ENCODE measurements around the gene FCHSD2.

DNA sequence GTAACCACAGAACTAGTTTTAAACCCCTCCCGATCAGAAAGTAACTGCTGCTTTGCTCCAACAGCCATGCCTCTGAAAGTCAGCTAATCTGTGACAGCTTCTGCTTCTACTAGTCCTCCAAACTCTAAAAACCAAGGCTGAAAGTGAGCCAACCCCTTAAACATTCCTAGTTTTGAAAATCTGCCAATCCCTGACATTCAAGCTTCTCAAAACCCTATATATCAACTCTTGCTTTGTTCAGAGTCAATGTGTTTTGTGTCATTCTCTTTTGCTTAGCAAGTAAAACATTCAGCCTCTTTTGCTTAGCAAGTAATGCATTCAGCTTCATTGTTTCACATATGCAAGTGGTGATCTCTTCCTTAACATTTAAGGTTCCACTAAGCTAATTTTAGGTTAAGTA, 271.0 kb downstream of the FCHSD2 start:
- no peak for TF ChIP-seq FOXJ3 (CRISPR knock-in tag; IDR thresholded peaks at IDR 0.05)
- TF ChIP-seq RCOR1 (IDR thresholded peaks at IDR 0.05; ENCODE audit: borderline replicate concordance in 1 of 2, low read depth in 2 of 2, low read length in 2 of 2): no peak
- no peak for TF ChIP-seq NONO (IDR thresholded peaks at IDR 0.05; ENCODE audit: low read depth in 2 of 2, low read length in 1 of 2)
- TF ChIP-seq CTCF (IDR thresholded peaks at IDR 0.05 in 2 of 3, conservative IDR thresholded peaks at IDR 0.05 in 1 of 3; ENCODE audit: insufficient read depth in 2 of 3, low read depth in 1 of 3, low read length in 3 of 3): no peak
- no peak for TF ChIP-seq MEF2A (IDR thresholded peaks at IDR 0.05; ENCODE audit: control insufficient read depth, low read depth, low read length)
- TF ChIP-seq, protein P1, sequence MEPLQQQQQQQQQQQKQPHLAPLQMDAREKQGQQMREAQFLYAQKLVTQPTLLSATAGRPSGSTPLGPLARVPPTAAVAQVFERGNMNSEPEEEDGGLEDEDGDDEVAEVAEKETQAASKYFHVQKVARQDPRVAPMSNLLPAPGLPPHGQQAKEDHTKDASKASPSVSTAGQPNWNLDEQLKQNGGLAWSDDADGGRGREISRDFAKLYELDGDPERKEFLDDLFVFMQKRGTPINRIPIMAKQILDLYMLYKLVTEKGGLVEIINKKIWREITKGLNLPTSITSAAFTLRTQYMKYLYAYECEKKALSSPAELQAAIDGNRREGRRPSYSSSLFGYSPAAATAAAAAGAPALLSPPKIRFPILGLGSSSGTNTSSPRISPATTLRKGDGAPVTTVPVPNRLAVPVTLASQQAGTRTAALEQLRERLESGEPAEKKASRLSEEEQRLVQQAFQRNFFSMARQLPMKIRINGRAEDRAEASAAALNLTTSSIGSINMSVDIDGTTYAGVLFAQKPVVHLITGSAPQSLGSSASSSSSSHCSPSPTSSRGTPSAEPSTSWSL (CRISPR knock-in tag; IDR thresholded peaks at IDR 0.05; ENCODE audit: borderline replicate concordance): no peak
- no peak for TF ChIP-seq RAD21 (CRISPR knock-in tag; conservative IDR thresholded peaks at IDR 0.05 in 1 of 2, IDR thresholded peaks at IDR 0.05 in 1 of 2)
- TF ChIP-seq EZH2 (IDR thresholded peaks at IDR 0.05; ENCODE audit: borderline replicate concordance, low read depth, low read length): no peak
- no peak for TF ChIP-seq POLR2A (conservative IDR thresholded peaks at IDR 0.05)

Data from K562 (cell line).